KBM-7 (cell line): Measurements from ENCODE around the gene GNG4.
"Not testable (repeated sequence)": the region's sequence is repeated elsewhere in the genome, so short reads cannot be mapped to it uniquely, and the experiment has no call there.

Experiments
- DNase-seq: peaks from one replicate; pipeline ENCODE4 v3.0.0-alpha.2; 2015
- in situ Hi-C: fragments of 300-500 bp; cut with MboI; formaldehyde crosslinking; loops from 2 replicates; pipeline ENCODE4 v1.14.3; 2020; ENCODE audit warnings: low sequenced_read_pairs, low pct_unique_long_range_greater_than_20kb, mixed read lengths

The GNG4 gene

DNA sequence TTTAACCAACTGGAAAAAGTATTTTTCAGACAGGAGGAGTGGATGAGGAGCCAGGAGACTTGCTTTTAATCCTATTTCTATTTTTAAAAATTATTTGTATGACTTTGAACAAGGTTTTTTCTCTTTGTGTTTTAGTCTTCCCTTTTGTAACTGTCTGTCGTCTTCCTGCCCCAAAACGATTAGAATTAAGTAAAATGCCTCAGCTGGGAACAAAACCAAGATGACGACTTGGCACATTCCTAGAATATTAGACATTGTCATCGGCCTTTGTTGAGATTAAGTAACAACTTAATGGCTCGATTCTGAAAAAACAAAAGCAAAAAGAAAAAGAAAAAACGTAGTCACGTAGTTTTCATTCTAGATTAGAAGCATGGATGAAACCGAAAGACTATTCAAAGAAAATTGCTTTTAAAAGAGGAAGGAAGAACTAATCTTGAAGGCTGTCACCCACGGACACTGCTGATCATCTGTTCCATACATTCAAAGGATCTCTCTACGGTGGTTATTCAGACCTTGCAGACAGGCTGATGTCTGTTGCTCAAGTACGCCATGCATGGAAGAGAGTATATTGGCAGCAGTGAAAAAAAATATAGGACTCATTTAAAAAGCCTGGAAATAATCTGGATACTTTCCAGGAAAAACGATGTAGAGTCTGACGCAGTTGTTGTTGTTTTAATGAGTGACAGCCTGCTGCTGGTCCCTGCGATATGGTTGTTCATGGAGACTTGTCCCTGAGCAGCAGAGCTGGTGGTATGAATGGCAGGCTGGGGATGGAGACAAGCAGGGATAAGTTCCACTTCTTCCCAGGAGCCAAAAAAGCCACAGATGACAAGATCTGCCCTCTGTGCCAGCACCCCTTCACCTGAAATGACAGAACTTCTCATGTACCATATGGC lies 16.8 kb downstream of the GNG4 start:
- peak; percentile 82 for DNase-seq
- in situ Hi-C loops = no loop called here

DNA sequence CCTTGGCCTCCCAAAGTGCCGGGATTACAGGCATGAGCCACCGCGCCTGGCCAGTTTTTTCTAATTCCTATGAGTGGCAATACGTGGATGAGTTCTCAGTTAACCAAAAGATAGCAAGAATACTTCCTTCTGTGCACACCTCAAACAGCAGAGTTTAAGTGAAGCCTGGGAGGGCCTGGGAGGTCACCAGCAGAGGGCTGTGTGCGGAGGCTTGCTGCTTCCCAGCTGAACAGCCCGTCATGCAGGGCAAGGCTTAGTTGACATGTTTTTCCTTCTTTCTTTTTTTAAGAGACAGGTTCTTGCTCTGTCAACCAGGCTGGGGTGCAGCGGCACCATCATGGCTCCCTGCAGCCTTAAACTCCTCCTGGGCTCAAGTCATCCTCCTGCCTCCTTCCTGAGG lies 17.8 kb downstream of the GNG4 start:
- in situ Hi-C loops = no loop called here
- peak; percentile 29 for DNase-seq

- in situ Hi-C loops = no loop called here
- DNase-seq = no peak
Measured at GRCh38 chr1:235628316-235629005, 21.1 kb downstream of the GNG4 start.

GRCh38 chr1:235625831-235626230 lies 23.8 kb downstream of the GNG4 start:
- DNase-seq = no peak
- in situ Hi-C loops = no loop called here

DNA sequence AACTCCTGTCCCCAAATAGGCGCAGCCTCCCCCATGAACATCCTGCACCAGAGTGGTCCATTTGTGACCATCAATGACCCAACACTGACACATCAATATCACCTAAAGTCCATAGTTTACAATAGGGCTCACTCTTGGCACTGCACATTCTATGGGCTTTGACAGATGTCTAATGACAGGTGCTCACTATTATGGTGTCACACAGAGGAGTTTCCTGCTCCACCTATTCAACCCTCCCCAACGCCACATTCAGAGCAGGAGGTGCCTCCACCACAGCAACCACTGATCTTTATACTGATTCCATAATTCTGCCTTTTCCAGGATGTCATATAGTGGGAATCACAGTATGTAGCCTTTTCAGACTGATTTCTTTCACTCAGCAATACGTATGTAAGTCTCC lies 24.2 kb downstream of the GNG4 start:
- in situ Hi-C loops = no loop called here
- no peak for DNase-seq

GRCh38 chr1:235624721-235625333 lies 24.8 kb downstream of the GNG4 start:
- in situ Hi-C loops = no loop called here
- peak; percentile 42 for DNase-seq

GRCh38 chr1:235622936-235623779 lies 26.4 kb downstream of the GNG4 start:
- in situ Hi-C loops = no loop called here
- DNase-seq = no peak

GRCh38 chr1:235619149-235619548 lies 30.4 kb downstream of the GNG4 start:
- in situ Hi-C loops, DNase-seq: not testable (repeated sequence)

- in situ Hi-C loops = no loop called here
- no peak for DNase-seq
Measured at GRCh38 chr1:235617808-235618207, 31.8 kb downstream of the GNG4 start.

DNA sequence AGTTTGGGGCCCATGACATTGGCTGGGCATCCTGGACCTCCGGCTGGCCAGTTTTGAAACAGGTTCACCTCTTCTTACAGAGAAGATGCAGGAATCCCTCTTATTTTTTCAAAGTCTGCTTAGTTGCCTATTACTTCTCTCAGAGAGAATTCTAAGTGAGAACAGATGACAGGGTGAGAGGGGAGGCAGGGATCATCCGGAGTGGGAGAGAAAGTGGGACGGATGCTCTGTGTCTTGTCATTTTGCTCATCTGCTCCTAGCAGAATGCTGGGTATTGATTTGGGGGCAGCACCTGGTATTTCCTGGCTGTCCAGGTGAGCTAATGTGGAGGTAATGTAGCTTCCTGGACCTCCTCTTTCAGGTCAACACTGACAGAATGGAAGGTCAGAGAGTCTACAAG lies 32.4 kb downstream of the GNG4 start:
- DNase-seq = no peak
- in situ Hi-C loops = no loop called here

- no peak for DNase-seq
- in situ Hi-C loops = no loop called here
Measured at GRCh38 chr1:235614442-235614954, 35.1 kb downstream of the GNG4 start.

DNA sequence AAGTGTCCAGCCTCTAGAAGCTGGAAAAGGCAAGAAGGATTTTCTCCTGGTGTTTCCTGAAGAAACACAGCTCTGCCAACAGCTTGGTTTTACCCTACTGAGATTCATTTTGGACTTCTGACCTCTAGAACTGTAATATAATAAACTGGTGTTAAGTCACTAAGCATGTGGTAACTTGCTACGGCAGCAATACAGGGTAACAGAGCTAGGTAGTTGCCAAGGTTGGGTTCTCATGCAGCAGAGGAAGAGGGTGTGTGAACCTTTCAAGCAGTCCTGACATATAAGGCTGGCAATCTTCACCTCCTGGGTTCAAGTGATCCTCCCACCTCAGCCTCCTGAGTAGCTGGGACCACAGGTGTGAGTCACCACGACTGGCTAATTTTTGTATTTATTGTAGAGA lies 36.0 kb downstream of the GNG4 start:
- in situ Hi-C loops = no loop called here
- DNase-seq = no peak

GRCh38 chr1:235612761-235613160 lies 36.8 kb downstream of the GNG4 start:
- no peak for DNase-seq
- in situ Hi-C loops = no loop called here

DNA sequence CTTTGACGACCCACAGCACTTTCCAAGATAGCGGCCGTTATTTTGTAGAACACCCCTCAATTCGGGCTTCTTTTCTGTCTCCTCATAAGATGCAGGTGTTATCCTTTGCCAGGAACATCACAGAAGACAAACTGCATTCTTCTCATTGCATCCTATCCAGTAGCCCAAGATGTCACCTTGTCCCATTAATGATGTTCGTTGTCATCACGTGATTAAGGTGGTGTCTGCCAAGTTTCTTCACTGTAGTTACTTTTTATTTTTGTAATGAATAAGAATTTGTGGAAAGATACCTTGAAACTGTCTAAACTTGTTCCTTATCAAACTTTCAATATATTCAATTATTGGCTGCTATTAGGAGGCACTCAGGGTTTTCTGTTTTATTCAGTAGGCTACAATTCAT lies 39.4 kb downstream of the GNG4 start:
- no peak for DNase-seq
- in situ Hi-C loops = no loop called here

- in situ Hi-C loops = no loop called here
- DNase-seq = no peak
Measured at GRCh38 chr1:235608278-235608677, 41.3 kb downstream of the GNG4 start.

- DNase-seq = no peak
- in situ Hi-C loops = no loop called here
Measured at GRCh38 chr1:235607284-235607683, 42.3 kb downstream of the GNG4 start.

- in situ Hi-C loops = no loop called here
Measured at GRCh38 chr1:235601104-235601503, 48.5 kb downstream of the GNG4 start.

DNA sequence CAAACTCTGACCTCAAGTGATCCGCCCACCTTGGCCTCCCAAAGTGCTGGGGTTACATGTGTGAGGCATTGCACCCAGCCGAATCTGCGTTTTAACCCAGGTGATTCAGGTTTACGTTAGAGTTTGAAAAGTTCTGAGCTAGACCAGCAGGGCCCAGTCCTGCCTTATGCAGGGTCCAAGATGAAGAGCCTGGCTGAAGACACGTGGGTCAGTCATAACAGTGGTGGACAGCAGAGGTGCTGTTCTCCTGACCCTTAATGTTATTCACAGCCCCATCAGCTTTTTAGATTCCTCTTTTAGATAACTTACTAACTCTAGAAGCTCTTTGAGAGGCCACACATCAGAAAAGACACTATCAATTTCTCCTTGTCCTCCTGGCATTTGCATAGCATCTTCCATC lies 50.0 kb downstream of the GNG4 start:
- in situ Hi-C loops = no loop called here
- no peak for DNase-seq

More at GRCh38 chr1:235601104-235601503, 48.5 kb downstream of the GNG4 start:
- DNase-seq = peak; percentile 33
